OCI-LY1 (cell line): Measurements from ENCODE around the gene ANTXR1.

Experiments
- CTCF ChIP-seq: fragments of 200-600 bp; sonication (generic), shearing (Covaris generic); IDR thresholded peaks from 2 replicates; pipeline ENCODE4 v1.5.1; 2017; ENCODE audit warnings: mild to moderate bottlenecking, antibody characterized with exemption, low read length, moderate library complexity, mixed read lengths
- EZH2 ChIP-seq: fragments of 200-600 bp; sonication (generic), shearing (Covaris generic); IDR thresholded peaks from 2 replicates; pipeline ENCODE4 v1.8.0; 2017; ENCODE audit warnings: borderline replicate concordance, mixed run types, mild to moderate bottlenecking, antibody characterized with exemption, low read length, moderate library complexity, mixed read lengths

GRCh38 chr2:69046221-69046662 lies 33.3 kb downstream of the ANTXR1 start:
- TF ChIP-seq CTCF, result no peak
- TF ChIP-seq EZH2, result no peak
